Activated B cell treated with CpG ODN at 0.5 μM for 24 hours (primary cell): ENCODE results near the gene N4BP2L2. TPM values are rescaled to one million over a fixed set of nuclear protein-coding genes. Genes with fewer than 3 reads are reported as not detected.

ENCODE experiments used
- ATAC-seq: fragments of 200-7000 bp; cut with Tn5 transposase; one replicate; pipeline ENCODE4 v1.10.0; 2021; ENCODE audit warnings: low read depth, mild to moderate bottlenecking, moderate library complexity
- CTCF ChIA-PET: fragments of 350-600 bp; sonication (Branson Sonifier 250); formaldehyde crosslinking; loops from one replicate; lab custom pipeline; 2021; ENCODE audit warnings: antibody characterized with exemption; lab: Charles Lee
- POLR2A ChIA-PET: fragments of 350-600 bp; sonication (Branson Sonifier 250); formaldehyde crosslinking; loops from one replicate; lab custom pipeline; 2021; ENCODE audit warnings: antibody characterized with exemption; lab: Charles Lee
- DNase-seq: peaks from one replicate; pipeline ENCODE4 v3.0.0; 2022
- H3K27ac Mint-ChIP-seq: one replicate; pipeline ENCODE4 v1.8.0; 2020; ENCODE audit warnings: mixed read lengths
- H3K27me3 Mint-ChIP-seq: one replicate; pipeline ENCODE4 v1.8.0; 2021; ENCODE audit warnings: mixed read lengths
- H3K36me3 Mint-ChIP-seq: one replicate; pipeline ENCODE4 v1.8.0; 2021; ENCODE audit warnings: low read depth, mixed read lengths
- H3K4me1 Mint-ChIP-seq: one replicate; pipeline ENCODE4 v1.8.0; 2021; ENCODE audit warnings: mixed read lengths
- H3K4me3 Mint-ChIP-seq: one replicate; pipeline ENCODE4 v1.8.0; 2020; ENCODE audit warnings: mild to moderate bottlenecking, mixed read lengths
- H3K9me3 Mint-ChIP-seq: one replicate; pipeline ENCODE4 v1.8.0; 2020; ENCODE audit warnings: mixed read lengths
- intact Hi-C: fragments of 100-400 bp; cut with micrococcal nuclease; formaldehyde crosslinking; loops from one replicate; pipeline ENCODE4 v1.15.1; 2024
- total RNA-seq: library from RNA; stranded (reverse); gene quantifications from 2 replicates; pipeline ENCODE4 v1.2.3, GENCODE V29; 2022
- TF ChIP-seq, protein P1 (sequence below): fragments of 200-600 bp; IDR thresholded peaks from one replicate; pipeline ENCODE4 v1.8.0; 2022; ENCODE audit warnings: antibody characterized with exemption, mild to moderate bottlenecking

The N4BP2L2 gene
- total RNA-seq, 1 donor from 2014 or later, result 153 TPM

DNA sequence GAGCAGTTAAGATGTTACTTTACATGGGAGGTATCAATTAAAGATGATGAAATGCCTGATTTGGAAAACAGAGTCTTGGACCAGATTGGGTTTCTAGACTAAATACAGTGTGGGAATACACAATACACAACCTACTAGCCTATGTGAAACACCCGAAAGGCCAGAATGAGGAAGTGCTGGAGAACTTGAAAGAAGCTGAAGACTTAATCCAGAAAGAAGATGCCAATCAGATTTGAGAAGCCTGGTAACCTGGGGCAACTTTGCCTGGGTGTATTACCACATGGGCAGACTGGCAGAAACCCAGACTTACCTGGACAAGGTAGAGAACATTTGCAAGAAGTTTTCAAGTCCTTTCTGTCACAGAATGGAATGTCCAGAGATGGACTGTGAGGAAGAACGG is 153.9 kb downstream of the N4BP2L2 start:
- Mint-ChIP-seq H3K9me3 (no peaks in the 10 kb centered on the region), H3K4me1 (no peaks in the 10 kb centered on the region), H3K27ac (no peak overlapping the region), H3K27me3 (no peaks in the 10 kb centered on the region), H3K4me3 (no peak overlapping the region), H3K36me3 (peaks cover 1% of the 10 kb centered on the region)
- ATAC-seq (no peak), DNase-seq (no peak)
- TF ChIP-seq, protein P1, sequence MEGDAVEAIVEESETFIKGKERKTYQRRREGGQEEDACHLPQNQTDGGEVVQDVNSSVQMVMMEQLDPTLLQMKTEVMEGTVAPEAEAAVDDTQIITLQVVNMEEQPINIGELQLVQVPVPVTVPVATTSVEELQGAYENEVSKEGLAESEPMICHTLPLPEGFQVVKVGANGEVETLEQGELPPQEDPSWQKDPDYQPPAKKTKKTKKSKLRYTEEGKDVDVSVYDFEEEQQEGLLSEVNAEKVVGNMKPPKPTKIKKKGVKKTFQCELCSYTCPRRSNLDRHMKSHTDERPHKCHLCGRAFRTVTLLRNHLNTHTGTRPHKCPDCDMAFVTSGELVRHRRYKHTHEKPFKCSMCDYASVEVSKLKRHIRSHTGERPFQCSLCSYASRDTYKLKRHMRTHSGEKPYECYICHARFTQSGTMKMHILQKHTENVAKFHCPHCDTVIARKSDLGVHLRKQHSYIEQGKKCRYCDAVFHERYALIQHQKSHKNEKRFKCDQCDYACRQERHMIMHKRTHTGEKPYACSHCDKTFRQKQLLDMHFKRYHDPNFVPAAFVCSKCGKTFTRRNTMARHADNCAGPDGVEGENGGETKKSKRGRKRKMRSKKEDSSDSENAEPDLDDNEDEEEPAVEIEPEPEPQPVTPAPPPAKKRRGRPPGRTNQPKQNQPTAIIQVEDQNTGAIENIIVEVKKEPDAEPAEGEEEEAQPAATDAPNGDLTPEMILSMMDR, result no peak
- intact Hi-C loops, result loop anchor here (5.0 kb wide), 2 partner anchors 43 to 258 kb away; partner anchors contain the start of gene N4BP2L1
- ChIA-PET POLR2A (no interaction called here), CTCF (interaction anchor here (1.2 kb wide), 1 partner anchor 196 kb away, joined by 3 read pairs; no protein-coding TSS in a partner anchor)

DNA sequence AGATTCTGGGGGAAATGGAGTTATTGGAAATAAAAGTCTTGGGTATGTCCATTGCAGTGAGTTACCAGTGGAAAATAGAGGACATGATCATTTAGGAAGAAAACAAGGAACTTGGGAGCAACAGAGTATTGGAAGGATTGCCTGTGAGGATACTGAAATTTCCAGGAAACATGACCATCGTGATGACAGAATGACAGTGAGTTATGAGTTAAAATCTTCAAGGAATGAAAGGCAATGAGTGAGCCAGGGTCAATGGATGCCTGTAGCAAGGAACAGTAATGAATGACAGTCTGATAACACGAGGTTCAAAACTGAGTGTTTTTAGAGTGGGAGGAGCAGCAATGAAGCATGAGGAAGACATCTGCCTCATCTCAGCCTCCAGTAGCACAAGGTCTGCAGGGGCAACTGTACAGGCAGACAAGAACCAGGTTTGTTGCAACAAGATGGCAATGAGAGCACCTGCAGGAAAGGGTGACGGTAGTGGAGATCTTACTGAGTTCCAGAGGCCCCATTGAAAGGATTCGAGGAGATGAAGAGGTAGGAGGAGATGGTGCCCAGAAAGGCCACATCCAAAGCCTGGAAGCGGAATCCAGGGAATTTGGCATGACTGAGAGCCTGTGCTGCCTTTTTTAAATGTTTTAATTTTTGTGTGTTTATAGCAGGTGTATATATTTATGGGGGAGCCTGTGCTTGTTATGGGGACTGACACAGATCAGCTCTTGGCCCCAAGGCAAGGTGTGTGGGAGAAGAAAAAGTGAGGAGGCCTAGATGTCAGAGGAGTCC is 154.6 kb downstream of the N4BP2L2 start:
- peaks cover 3% of the 10 kb centered on the region for H3K36me3 Mint-ChIP-seq
- TF ChIP-seq, protein P1, result no peak
- no peak overlapping the region for H3K27ac Mint-ChIP-seq
- ATAC-seq, result no peak
- no peak overlapping the region for H3K4me3 Mint-ChIP-seq
- no peaks in the 10 kb centered on the region for H3K4me1 Mint-ChIP-seq
- H3K27me3 Mint-ChIP-seq, result no peaks in the 10 kb centered on the region
- ChIA-PET POLR2A (no interaction called here), CTCF (interaction anchor here (1.3 kb wide), 1 partner anchor 197 kb away, joined by 5 read pairs; no protein-coding TSS in a partner anchor)
- H3K9me3 Mint-ChIP-seq, result no peaks in the 10 kb centered on the region
- intact Hi-C loops, result loop anchor here (5.0 kb wide), 2 partner anchors 43 to 258 kb away; partner anchors contain the start of gene N4BP2L1
- DNase-seq, result no peak

Other genes with a start within 250 kb of the N4BP2L2 start
- gene ZAR1L, start 223.4 kb downstream of the N4BP2L2 start, total RNA-seq, result not detected in 2 replicates
- gene BRCA2, start 223.3 kb downstream of the N4BP2L2 start, total RNA-seq, result 4.5 and 6.6 TPM in 2 replicates
- gene N4BP2L1, start 110.7 kb downstream of the N4BP2L2 start, total RNA-seq, result 23.0 and 24.3 TPM in 2 replicates
- 47.2 and 49.4 TPM in 2 replicates for gene PDS5B, start 47.7 kb upstream of the N4BP2L2 start, total RNA-seq